ENCODE measurements around the gene SPRY1.
A peak's percentile ranks its signal among the peaks of the same experiment; 100 is the strongest.

The SPRY1 gene

GRCh38 chr4:123380728-123381716, 15.6 kb upstream of the SPRY1 start:
- DNase-seq = no peak

- no peak for DNase-seq
Measured at GRCh38 chr4:123381996-123382395, 14.6 kb upstream of the SPRY1 start.

DNA sequence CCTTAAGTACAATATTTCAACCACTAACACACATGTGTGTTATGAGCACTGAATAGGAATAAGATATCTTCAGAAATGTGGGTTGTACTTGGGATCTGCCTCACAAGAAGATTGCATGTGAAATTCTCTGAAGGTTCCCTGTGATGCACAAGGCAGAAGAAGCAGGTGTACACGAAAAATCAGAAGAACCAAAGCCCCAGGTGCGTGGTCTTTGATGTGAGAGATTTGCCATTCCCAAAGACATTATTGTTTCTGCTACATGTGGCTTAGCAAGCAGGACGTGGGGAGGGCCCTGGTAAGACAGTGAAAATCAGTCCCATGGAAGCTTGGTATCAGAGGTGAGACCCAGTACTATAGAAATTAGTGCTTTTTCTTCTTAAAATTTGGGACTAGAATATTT, 13.0 kb upstream of the SPRY1 start:
- no peak for DNase-seq

GRCh38 chr4:123386609-123387008, 10.0 kb upstream of the SPRY1 start:
- DNase-seq = no peak

GRCh38 chr4:123390846-123391456, 5.6 kb upstream of the SPRY1 start:
- no peak for DNase-seq

DNA sequence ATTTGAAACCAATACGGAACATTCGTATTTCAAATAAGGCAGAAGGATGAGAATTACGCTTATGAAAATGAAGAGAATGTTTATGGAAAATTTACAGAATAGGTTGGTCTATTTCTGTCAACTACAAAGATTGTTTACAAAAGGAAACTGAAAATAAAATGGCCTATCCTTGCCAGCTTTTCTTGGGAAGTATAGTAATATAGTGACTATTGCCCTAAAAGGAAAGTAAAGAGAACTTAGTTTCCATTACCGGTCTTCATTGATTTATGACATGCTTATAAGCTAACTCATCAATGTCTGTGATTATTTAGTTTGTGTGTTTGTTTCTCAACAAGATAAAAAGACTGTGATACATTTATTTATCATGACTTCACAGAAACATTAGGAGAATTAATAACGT, 2.9 kb upstream of the SPRY1 start:
- no peak for DNase-seq

GRCh38 chr4:123397144-123398065, 810 bp downstream of the SPRY1 start:
- peak; percentile 41 to 52 for DNase-seq

DNA sequence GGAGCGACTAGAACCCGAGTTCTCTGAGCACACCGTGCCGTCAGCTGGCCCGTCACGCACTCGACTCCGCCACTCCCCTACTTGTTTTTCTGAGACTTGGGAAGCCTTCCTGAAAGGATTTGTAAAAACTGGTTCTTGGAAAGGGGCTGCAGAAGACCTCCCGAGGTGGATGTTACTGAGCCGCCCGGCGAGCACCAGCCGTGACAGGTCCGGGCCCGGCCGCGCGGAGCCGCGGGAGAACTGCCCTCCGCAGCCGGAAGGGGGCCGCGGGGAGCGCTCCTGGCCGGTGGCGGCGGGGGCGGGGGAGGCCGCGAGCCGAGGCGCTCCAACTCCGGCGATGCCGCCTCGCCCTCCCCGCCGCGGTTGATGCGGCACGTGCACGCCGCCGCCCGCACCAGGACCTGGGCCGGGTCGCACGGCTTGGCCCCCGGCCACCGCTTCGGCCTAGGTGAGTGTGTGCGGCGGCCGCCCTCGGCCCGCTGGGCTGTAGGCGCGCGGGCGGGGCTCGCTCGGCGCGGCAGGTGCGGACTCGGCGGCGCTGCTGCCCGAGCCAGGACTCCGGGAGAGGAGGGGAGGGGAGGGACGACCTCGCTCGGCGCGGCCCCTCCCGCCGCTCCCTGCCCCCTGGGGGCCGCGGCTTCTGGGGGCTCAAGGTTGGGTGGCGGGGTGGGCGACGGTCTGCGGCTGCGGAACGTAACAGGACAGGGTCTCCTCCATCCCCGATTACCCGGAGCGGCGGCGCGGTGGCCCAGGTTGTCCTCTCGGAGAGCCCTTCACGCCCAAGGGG, 1.7 kb downstream of the SPRY1 start:
- peak; percentile 43 to 52 for DNase-seq

DNA sequence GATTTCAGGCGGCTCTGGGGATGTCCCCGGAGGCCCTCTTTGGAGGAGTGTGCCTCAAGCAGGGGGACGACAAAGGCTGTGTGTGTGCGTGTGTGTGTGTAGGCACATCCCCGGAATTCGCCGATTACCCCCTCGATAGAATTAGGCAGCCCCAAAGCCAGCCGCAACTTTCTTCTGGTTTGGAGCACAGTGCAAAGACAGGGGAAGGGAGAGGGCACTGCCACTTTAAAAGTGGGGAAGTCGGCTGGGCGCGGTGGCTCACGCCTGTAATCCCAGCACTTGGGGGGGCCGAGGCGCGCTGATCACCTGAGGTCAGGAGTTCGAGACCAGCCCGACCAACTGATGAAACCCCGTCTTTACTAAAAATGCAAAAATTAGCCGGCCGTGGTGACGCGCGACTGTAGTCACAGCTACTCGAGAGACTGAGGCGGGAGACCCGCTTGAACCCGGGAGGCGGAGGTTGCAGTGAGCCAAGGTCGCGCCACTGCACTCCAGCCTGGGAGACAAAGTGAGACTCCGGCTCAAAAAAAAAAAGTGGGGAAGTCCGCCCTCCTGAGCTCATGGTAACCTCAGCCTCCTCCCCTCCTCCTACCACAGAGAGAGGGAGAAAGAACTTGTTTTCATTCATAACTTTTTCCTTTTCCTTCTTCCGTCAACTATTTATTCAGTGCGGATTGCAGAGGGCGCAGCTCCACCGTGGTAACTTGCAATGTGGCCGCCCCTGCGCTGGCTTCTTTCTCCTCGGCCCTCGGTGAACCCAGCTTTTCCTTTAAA, 2.4 kb downstream of the SPRY1 start:
- DNase-seq = peak; percentile 42 to 47

DNA sequence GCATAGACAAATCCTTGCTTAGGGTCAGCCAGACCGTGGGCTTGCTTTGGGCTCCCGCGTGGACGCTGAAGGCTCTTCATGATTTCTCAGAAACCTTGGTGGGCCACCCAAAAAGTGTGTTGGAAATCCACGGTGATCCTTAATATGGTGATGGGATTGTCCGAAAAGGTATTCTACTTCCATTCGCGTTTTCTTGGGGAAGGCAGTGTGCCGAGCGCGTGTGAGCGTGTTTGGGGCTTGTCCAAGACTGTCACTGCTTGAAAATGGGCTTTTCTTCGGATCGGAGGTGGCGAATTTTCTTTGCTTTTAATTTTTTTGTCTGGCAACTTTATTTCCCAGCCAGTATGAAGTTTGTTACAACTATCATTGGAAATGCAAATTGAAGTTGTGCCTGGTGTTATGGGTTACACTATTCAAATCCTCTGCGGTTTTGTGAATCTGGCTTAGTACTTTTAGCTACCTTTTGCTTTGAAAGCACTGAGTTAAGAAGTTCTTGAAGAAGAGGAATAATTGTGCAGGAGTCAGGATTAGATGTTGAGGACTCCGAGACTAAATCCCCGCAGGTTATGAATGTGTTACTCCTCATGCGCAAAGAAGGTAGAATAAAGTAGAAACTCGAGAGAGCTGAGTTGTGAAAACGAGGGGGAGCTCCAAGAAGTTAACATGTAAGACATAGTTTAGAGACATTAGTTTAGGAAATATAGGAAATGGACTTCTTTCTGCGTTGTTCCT, 3.2 kb downstream of the SPRY1 start:
- DNase-seq = no peak

DNA sequence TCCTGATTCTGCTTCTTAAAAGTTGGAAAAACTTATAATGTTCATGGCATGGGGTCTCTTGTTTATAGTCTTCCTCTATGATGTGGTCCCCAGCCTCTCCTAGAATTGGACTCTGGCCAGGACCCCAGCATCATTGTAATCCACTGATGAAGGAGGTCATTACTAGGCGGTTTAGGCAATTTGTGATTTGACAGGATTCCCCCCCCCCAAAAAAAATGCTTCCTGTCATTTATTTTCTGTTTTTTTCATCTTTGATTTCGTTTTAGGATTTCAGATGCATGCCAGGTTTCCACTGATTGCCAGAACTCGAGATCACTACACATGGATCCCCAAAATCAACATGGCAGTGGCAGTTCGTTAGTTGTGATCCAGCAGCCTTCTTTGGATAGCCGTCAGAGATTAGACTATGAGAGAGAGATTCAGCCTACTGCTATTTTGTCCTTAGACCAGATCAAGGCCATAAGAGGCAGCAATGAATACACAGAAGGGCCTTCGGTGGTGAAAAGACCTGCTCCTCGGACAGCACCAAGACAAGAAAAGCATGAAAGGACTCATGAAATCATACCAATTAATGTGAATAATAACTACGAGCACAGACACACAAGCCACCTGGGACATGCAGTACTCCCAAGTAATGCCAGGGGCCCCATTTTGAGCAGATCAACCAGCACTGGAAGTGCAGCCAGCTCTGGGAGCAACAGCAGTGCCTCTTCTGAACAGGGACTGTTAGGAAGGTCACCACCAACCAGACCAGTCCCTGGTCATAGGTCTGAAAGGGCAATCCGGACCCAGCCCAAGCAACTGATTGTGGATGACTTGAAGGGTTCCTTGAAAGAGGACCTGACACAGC, 4.9 kb downstream of the SPRY1 start:
- no peak for DNase-seq

- DNase-seq = no peak
Measured at GRCh38 chr4:123402121-123402465, 5.5 kb downstream of the SPRY1 start.

- DNase-seq = no peak
Measured at GRCh38 chr4:123403080-123403604, 6.5 kb downstream of the SPRY1 start.

DNA sequence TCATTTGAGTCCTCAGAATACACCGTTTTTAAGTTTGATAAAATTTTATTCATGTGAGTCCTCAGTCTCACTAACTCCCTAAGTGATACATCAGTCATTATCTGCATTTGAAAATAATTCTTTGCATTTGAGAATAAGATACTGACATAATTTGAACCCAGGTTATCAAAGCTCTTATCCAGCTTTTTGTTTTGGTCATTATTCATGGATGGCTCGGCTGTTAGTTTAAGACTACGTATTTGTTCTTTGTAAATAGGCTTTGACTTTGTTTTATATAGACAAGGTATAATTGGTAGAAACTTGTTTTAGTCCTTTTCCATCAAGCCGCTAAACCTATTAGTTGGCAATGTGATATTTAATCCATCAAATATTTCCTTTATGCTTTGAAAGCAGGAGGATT, 7.9 kb downstream of the SPRY1 start:
- no peak for DNase-seq

GRCh38 chr4:123405267-123405865, 8.8 kb downstream of the SPRY1 start:
- DNase-seq = no peak

DNA sequence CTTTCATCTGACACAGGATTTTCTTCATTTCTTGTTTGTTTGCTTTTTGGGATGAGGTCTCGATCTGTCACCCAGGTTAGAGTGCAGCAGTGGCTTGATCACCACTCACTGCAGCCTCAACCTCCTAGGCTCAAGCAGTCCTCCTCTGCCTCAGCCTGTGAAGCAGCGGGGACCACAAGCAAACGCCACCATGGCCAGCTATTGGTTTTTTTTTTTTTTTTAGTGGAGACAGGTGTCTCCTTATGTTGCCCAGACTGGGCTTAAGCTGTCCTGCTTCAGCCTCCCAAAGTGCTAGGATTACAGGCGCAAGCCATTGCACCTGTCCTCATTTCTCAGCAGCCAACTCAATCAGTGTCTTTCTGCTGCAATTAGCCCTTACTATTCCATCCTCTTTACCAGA, 10.3 kb downstream of the SPRY1 start:
- no peak for DNase-seq

DNA sequence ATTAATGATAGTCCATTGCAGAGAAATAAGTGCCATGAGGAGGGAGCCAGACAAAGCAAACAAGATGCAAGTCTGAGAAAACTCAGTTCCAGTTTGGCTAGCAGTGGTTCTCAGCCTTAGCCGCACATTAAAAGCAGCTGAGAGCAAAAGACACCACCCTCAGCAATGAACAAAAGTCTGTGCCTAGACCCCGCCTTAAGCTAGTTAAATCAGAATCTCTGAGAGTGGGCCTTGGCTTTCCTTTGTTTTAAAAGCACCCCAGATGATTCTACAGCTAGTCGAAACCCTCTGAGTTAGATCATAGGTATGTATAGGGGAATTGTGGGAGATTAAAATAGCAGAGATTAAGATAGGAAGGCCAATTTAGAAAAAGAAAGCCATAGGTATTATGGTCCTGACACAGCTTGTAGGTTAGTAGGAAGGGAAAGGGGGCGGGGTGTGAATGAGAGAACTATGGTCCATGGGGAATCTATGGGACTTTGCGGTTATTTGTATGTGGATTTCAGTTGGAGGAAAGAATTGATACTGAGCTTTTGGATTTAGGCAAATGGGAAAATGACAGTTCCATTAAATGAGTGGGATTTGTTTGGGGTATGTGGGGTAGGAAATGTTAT, 12.0 kb downstream of the SPRY1 start:
- DNase-seq = no peak

DNA sequence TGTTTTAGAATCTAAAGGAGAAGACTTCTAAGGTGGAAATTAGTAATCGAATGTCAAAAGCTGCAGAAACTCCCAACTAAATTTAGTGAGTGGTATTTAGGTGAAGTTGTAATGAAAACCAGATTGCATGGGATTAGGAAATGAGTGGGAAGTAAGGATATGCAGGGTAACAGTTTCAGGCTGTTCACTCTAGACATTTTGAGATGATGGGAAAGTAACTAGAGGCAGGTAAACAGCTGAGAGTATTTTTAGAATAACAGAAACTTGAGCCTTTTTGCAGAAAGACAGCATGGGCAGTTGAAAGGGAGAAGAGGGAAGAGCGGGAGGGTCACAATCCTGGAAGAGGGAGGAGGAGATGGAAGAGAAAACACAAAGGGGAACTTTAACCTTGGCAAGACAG, 12.7 kb downstream of the SPRY1 start:
- DNase-seq = no peak

- no peak for DNase-seq
Measured at GRCh38 chr4:123411514-123411913, 14.9 kb downstream of the SPRY1 start.

Data from activated CD4-positive, alpha-beta T cell treated with anti-CD3 and anti-CD28 coated beads for 4 hours (primary cell).